ENCODE results near the gene HYPK. TPM values are rescaled to one million over a fixed set of nuclear protein-coding genes. Genes with fewer than 3 reads are reported as not detected.

The HYPK gene, protein sequence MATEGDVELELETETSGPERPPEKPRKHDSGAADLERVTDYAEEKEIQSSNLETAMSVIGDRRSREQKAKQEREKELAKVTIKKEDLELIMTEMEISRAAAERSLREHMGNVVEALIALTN
- total RNA-seq: 10 to 100 TPM; 27.7 to 28.9 TPM
- polyA plus RNA-seq: 10 to 100 TPM in 2 of 3 donors, 1 to 10 TPM in 1; 7.7 to 14.1 (median 13.0) TPM
- 5.9 to 18.9 (median 14.1) reads per million in 6 experiments for total RNA-seq

DNA sequence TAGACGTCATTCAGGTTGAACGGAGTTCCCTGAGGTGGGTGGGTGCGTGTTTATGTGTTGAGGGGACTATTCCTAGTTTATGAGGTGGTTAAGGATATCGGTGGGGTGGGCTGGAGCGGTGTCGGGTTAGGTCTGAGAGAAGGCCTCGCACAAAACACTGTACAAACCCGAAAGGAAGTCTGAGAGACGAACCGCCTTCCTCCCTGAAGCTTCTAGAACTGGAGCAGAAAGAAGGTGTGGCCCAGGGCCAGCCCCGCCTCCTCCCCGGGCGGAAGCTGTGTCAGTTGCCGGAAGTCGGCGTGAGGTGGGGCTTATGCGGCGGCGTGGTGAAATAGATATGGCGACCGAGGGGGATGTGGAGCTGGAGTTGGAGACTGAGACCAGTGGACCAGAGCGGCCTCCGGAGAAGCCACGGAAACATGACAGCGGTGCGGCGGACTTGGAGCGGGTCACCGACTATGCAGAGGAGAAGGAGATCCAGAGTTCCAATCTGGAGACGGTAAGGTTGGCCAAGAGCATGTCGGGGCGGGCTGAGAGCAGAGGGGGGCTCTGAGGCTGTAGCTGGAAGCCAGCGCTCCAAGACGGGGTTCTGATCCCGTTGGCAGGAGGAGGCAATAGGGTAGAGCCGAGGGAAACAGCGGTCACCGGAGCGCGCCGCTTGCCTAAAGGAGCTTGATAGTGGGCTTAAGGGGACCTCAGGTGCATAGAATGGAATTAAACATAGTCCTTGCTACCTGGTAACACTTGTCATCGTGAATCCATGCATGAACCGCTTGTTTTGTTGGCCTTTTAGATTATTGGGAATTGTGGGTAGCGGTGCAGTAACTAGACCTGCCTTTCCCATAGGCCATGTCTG is at the start of gene HYPK:
TSS of gene HYPK (plus strand) at position 314 of the 856 bp plus-strand sequence. CDS start at position 338, 24 bp downstream.
- H3K27me3 Mint-ChIP-seq: no peaks in the 10 kb centered on the region
- H3K36me3 Mint-ChIP-seq: peaks cover 12 to 80% (median 15%) of the 10 kb centered on the region in 3 donors
- H3K4me3 Mint-ChIP-seq: peak within 1 kb of the TSS; percentile 97 to 100 (median 100)
- H3K27ac Mint-ChIP-seq: peak within 1 kb of the TSS; percentile 98 to 100 (median 100)
- POLR2A ChIA-PET: interaction anchor here (0.5 to 2.9 kb wide), 12 partner anchors 9 to 1527 kb away, joined by 3 to 42 read pairs (median 4); partner anchors contain the start of genes ELL3, GANC, MFAP1 and PDIA3
- ATAC-seq (peak; percentile 97 to 99), DNase-seq (peak; percentile 84 to 95 (median 88))
- H3K9me3 Mint-ChIP-seq: no peaks in the 10 kb centered on the region
- peaks cover 18 to 55% (median 44%) of the 10 kb centered on the region in 4 donors for H3K4me1 Mint-ChIP-seq

DNA sequence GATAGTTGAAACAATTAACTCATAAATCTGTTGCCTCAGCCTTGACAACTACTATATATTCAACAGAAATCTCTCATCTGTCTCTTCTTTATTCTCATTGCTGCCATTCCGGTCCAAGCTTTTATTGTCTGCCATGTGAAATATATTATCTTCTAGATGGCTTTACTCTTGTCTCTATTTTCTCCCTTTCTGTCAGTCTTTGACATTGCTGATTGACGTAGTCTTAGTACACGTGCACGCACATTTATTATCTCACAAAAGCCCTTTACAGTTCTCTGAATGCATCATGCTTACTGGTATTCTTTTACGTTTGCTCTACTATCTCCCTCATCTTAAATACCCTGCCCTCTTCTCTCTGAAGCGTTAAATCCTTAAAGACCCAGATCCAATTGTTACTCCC is 48.5 kb upstream of the HYPK start:
- DNase-seq (no peak), ATAC-seq (no peak)
- peak overlapping the region in 8 of 10 donors; percentile 0 to 84 (median 20) for H3K4me3 Mint-ChIP-seq
- H3K4me1 Mint-ChIP-seq: peaks cover 21 to 75% (median 58%) of the 10 kb centered on the region in 4 donors
- no peaks in the 10 kb centered on the region for H3K27me3 Mint-ChIP-seq
- H3K36me3 Mint-ChIP-seq: peaks cover 0 to 50% (median 4%) of the 10 kb centered on the region in 3 donors
- POLR2A ChIA-PET: no interaction called here
- peak overlapping the region in 8 of 10 donors; percentile 1 to 88 (median 50) for H3K27ac Mint-ChIP-seq
- no peaks in the 10 kb centered on the region for H3K9me3 Mint-ChIP-seq

DNA sequence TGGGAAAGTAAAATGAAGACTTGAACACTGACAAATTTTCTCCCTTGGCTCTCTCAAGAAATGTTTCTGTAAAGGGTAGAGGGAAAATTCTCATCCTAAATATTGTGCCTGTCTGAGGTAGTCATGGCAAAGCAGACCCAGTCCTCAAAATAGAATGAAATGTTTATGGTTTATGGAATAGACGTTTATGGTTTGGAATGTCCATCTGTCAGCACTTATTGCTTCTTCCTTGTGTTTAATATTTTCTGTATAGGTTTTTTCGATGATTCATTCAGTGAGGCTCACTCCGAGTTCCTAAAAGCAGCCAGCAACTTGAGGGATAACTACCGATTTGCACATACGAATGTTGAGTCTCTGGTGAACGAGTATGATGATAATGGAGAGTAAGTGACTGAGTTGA is 37.6 kb upstream of the HYPK start:
- Mint-ChIP-seq H3K36me3 (peaks cover 0 to 91% (median 16%) of the 10 kb centered on the region in 3 donors), H3K27me3 (no peaks in the 10 kb centered on the region), H3K4me3 (no peak overlapping the region), H3K4me1 (peaks cover 0 to 3% (median under 1%) of the 10 kb centered on the region in 4 donors), H3K9me3 (no peaks in the 10 kb centered on the region), H3K27ac (peak overlapping the region in 2 of 10 donors; percentile 13 to 69)
- no peak for DNase-seq
- POLR2A ChIA-PET: no interaction called here
- no peak for ATAC-seq

DNA sequence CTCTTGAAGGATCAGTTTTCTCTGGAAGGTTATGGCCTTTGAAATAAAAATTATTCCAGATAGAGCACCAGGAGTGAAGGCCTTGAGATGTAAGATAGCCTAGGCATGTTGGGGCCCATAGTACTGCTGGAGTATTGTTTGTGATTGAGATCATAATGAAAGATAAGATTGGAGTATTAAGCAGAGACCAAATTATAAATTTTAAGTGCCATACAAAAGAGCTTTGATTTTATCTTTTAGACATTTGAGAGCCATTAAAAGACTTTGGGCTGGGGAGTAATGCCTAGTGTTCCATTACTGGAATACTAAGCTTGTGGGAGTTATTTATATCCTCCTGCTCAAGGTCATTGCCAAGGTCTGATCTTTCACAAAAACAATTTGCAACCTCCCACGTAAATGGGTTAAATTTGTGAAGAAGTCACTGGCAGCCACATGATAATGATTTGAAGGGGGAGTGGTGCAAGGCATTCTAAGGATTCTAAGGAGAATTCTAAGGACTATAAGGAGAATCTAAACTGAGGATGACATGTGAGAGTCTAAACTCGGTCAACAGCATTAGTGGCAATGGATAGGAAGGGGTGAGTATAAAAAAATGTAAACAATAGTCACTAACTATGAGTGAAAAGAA is 36.5 kb upstream of the HYPK start:
- Mint-ChIP-seq H3K4me3 (no peak overlapping the region), H3K27ac (peak overlapping the region in 5 of 10 donors; percentile 7 to 42 (median 23)), H3K4me1 (peaks cover 0 to 3% (median under 1%) of the 10 kb centered on the region in 4 donors), H3K27me3 (no peaks in the 10 kb centered on the region), H3K9me3 (no peaks in the 10 kb centered on the region), H3K36me3 (peaks cover 0 to 92% (median 18%) of the 10 kb centered on the region in 3 donors)
- POLR2A ChIA-PET: no interaction called here
- no peak for ATAC-seq
- DNase-seq: no peak

DNA sequence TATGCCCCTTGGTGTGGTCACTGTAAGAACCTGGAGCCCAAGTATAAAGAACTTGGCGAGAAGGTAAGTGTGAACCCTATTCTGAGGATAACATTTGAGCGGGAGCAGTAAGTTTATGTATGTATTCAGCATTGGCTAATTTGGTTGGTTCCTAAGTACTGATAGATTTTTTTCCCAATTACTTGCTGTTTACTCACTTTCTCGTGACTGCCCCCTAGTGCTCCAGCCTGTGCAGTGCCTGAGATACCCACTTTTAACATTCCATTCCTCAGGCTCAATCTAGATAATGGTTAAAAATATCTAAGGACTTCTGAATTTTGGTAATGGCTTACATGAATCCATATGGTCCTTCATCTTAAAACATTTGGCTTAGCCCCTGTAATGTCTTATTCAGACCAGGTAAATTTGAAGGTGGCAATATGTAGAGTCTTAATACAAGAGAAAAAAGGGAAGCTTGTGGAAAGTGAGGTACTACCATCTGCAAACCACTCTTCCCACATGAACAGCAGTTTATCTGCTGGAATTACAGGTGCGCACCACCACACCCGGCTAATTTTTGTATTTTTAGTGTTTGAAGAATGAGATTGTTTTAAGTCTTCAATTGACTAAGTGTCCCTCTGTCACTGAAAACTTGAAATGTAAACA is 30.7 kb upstream of the HYPK start:
- Mint-ChIP-seq H3K4me3 (no peak overlapping the region), H3K27me3 (no peaks in the 10 kb centered on the region), H3K27ac (peak overlapping the region in 8 of 10 donors; percentile 13 to 61 (median 48)), H3K36me3 (peaks cover 0 to 85% (median 29%) of the 10 kb centered on the region in 3 donors), H3K4me1 (peaks cover 1 to 9% (median 5%) of the 10 kb centered on the region in 4 donors), H3K9me3 (no peaks in the 10 kb centered on the region)
- peak; percentile 83 to 84 for ATAC-seq
- POLR2A ChIA-PET: interaction anchor here (0.7 kb wide), 1 partner anchor 23 kb away, joined by 3 read pairs; the partner anchor contains the start of gene PDIA3
- peak; percentile 33 to 70 (median 56) for DNase-seq

DNA sequence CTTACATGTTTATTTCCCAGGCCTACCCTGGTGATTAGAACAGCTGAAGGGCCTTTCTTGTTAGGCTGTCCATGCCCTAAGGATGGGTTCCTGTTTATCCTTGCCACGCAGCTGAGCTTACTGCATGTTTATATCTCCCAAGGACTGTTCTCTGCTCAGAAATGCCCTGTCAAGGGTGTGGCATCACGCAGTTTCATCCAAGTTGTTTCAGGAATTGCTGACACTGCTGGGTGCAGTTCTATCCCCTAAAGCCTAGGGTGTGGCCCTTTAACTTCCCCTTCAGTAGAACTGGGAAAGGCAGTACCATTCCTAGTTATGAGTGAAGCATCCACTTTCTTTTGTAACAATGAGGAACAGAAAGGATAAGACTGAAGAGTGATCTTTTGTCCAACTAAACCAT is 28.6 kb upstream of the HYPK start:
- Mint-ChIP-seq H3K27ac (peak overlapping the region in 1 of 10 donors; percentile 49), H3K4me1 (peaks cover 4 to 21% (median 16%) of the 10 kb centered on the region in 4 donors), H3K36me3 (peaks cover 0 to 65% (median 29%) of the 10 kb centered on the region in 3 donors), H3K27me3 (no peaks in the 10 kb centered on the region), H3K4me3 (no peak overlapping the region), H3K9me3 (no peaks in the 10 kb centered on the region)
- DNase-seq (no peak), ATAC-seq (no peak)
- POLR2A ChIA-PET: interaction anchor here (1.4 to 1.7 kb wide), 3 partner anchors 9 to 26 kb away, joined by 3 to 6 read pairs (median 5); partner anchors contain the start of gene PDIA3

DNA sequence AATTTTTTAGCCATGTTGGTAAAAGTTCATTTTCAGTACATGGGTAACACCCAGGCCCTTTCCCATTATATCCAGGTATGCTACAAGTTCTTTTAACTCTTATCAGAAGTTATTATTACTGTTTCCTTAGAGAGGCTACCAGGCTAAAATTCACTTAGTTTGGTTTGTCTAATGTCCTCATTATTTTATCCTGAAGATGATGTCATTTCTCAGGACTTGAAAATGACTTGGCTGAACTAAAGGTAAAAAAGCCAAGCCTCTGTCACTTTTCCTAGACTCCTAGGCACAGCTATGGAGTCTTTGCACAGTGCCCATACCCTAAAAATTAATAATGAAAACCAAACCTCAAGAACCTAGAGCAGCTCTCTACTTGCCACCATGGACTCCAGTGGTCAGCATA is 27.8 kb upstream of the HYPK start:
- DNase-seq: no peak
- Mint-ChIP-seq H3K4me3 (no peak overlapping the region), H3K27ac (peak overlapping the region in 2 of 10 donors; percentile 22 to 31), H3K9me3 (no peaks in the 10 kb centered on the region), H3K36me3 (peaks cover 0 to 57% (median 29%) of the 10 kb centered on the region in 3 donors), H3K4me1 (peaks cover 4 to 28% (median 22%) of the 10 kb centered on the region in 4 donors), H3K27me3 (no peaks in the 10 kb centered on the region)
- POLR2A ChIA-PET: interaction anchor here (1.0 kb wide), 1 partner anchor 20 kb away, joined by 3 read pairs; no protein-coding TSS in a partner anchor
- ATAC-seq: no peak

DNA sequence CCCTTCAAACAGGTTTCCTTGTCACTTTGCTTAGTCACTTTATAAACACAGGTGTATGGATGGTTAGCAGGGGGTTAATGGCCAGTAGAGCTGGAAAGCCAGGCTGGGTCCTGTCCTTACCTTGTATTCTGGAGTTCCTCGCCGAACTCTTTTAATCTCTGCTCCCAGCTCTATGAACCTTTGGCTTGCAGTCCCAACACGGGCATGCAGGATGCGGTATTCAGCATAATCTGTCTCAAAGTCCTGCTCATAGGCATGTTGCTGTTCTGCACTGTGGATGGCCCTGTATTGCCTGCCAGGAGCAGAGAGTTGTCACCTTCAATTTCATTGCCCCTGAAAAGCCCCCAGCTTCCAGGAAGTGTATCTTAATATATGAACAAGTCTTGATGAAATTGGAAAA is 26.3 kb upstream of the HYPK start:
- ATAC-seq (no peak), DNase-seq (no peak)
- Mint-ChIP-seq H3K36me3 (peaks cover 0 to 43% (median 27%) of the 10 kb centered on the region in 3 donors), H3K4me1 (peaks cover 8 to 37% (median 30%) of the 10 kb centered on the region in 4 donors), H3K27ac (peak overlapping the region in 8 of 10 donors; percentile 19 to 91 (median 40)), H3K9me3 (no peaks in the 10 kb centered on the region), H3K4me3 (peak overlapping the region in 2 of 10 donors; percentile 34 to 48), H3K27me3 (no peaks in the 10 kb centered on the region)
- POLR2A ChIA-PET: interaction anchor here (1.3 kb wide), 1 partner anchor 26 kb away, joined by 3 read pairs; the partner anchor contains the start of genes HYPK and SERINC4

DNA sequence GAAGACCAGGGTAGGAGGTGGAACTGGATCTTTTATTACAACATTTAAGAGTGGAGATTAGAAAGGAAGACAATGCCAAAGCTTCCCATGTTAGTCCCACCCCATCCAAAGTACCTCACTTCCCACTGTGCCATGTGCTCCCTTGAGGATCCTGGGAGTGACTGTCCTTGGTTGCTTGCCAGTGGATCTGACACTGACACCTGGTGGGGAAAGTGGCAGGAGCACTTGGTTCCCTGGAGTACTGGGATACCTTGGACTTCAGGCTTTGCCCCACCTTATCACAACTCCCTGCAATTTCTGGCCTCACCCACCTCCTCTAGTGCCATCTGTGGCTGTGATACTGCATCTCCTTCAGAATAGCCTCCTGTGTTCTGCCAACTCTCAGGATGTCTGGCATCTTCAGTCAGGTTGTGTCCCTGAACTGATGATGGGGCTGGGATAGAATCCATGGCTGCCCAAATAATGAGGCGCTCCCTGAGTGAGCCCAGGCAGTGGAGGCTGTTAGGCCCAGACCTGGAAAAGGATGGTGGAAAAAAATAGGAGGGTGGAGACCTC is 24.9 kb upstream of the HYPK start:
- POLR2A ChIA-PET: interaction anchor here (1.9 to 4.7 kb wide), 2 partner anchors 17 to 49 kb away, joined by 13 to 48 read pairs; partner anchors contain the start of genes MFAP1 and SERF2
- H3K27ac Mint-ChIP-seq: peak overlapping the region in 9 of 10 donors; percentile 44 to 92 (median 77)
- no peaks in the 10 kb centered on the region for H3K9me3 Mint-ChIP-seq
- ATAC-seq: no peak
- no peak for DNase-seq
- no peaks in the 10 kb centered on the region for H3K27me3 Mint-ChIP-seq
- peak overlapping the region in 8 of 10 donors; percentile 55 to 97 (median 95) for H3K4me3 Mint-ChIP-seq
- H3K36me3 Mint-ChIP-seq: peaks cover 0 to 28% (median 14%) of the 10 kb centered on the region in 3 donors
- peaks cover 8 to 33% (median 28%) of the 10 kb centered on the region in 4 donors for H3K4me1 Mint-ChIP-seq

DNA sequence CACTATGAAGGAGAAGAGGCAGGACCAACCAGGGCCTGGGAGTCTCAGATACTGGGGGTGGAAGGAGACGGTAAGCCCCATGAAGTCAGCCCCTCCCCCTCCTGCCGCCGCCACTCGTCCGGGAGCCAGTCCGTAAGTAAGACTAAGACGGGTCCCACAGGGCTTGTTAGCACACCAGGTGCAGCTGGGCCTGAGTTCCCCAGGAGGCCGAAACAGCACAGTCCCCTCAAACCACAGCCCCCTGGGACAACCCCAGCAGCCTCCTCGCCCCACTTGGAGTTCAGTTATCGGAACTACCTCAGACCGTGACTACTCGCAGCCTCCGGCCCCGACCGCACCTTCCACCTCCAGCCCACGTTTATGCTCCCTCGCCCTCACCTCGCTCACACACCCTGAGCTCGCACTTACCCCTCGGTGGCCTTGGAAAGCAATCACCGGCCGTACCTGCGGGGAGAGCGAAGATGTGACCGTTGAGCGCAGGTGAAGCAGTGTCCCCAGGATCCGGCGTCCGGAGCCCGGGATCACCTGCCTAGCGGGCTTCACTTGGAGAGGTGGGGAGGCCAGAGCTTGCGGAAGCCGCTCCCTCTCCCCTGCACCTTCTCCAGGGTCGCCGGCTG is 24.2 kb upstream of the HYPK start:
- Mint-ChIP-seq H3K27me3 (no peaks in the 10 kb centered on the region), H3K9me3 (no peaks in the 10 kb centered on the region), H3K4me3 (peak overlapping the region; percentile 92 to 97 (median 96)), H3K4me1 (peaks cover 8 to 33% (median 28%) of the 10 kb centered on the region in 4 donors), H3K36me3 (peaks cover 0 to 21% (median 9%) of the 10 kb centered on the region in 3 donors), H3K27ac (peak overlapping the region in 8 of 10 donors; percentile 28 to 95 (median 90))
- POLR2A ChIA-PET: interaction anchor here (0.6 to 4.7 kb wide), 9 partner anchors 8 to 1285 kb away, joined by 3 to 48 read pairs (median 9); partner anchors contain the start of genes HYPK, MFAP1, SERF2 and SERINC4
- peak in 6 of 10 donors; percentile 12 to 68 (median 18) for DNase-seq
- ATAC-seq: peak in 1 of 2 donors; percentile 1
